Astrocyte (in vitro differentiated cells and primary cell): ENCODE results near the gene CARD18.

ENCODE experiments used
- EZH2 ChIP-seq: IDR thresholded peaks from 2 replicates; pipeline ENCODE4 v1.6.1; 2012; ENCODE audit warnings: mild to moderate bottlenecking, low read length, inconsistent platforms; ENCODE audit not compliant: insufficient read depth
- TF ChIP-seq, protein P1 (sequence below): IDR thresholded peaks from 2 replicates; pipeline ENCODE4 v1.5.1; 2011; ENCODE audit warnings: low read depth, mild to moderate bottlenecking, inconsistent platforms, low read length, moderate library complexity; ENCODE audit not compliant: insufficient read depth

DNA sequence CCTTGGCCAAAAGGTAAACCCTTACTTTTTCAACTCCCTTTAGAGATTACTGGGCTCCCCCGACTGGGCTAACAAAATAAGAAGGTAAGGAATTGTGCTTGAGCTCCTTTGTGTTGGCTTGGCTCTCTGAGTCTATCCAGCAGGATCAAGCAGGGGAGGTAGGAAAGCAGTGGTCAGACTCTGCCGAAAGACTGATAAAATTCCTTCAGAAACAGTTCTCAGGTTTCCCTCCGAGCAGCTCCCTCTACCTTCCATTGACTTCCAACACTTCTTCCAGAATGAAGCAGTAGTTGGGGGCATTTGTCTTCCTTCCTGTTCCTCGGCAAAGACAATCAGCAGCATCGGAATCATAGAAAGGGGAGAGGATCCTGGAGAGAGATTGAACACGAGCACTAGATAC, 16.1 kb upstream of the CARD18 start:
- no peak for TF ChIP-seq EZH2
- TF ChIP-seq, protein P1, sequence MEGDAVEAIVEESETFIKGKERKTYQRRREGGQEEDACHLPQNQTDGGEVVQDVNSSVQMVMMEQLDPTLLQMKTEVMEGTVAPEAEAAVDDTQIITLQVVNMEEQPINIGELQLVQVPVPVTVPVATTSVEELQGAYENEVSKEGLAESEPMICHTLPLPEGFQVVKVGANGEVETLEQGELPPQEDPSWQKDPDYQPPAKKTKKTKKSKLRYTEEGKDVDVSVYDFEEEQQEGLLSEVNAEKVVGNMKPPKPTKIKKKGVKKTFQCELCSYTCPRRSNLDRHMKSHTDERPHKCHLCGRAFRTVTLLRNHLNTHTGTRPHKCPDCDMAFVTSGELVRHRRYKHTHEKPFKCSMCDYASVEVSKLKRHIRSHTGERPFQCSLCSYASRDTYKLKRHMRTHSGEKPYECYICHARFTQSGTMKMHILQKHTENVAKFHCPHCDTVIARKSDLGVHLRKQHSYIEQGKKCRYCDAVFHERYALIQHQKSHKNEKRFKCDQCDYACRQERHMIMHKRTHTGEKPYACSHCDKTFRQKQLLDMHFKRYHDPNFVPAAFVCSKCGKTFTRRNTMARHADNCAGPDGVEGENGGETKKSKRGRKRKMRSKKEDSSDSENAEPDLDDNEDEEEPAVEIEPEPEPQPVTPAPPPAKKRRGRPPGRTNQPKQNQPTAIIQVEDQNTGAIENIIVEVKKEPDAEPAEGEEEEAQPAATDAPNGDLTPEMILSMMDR: no peak
